HG03097 (cell line): ENCODE results near the gene SYNPO.

ENCODE experiments used
- ATAC-seq: cut with Tn5 transposase; IDR thresholded peaks from one replicate; pipeline ENCODE4 v1.9.1; 2021; ENCODE audit not compliant: unreplicated experiment, low FRiP score

Gene SYNPO

DNA sequence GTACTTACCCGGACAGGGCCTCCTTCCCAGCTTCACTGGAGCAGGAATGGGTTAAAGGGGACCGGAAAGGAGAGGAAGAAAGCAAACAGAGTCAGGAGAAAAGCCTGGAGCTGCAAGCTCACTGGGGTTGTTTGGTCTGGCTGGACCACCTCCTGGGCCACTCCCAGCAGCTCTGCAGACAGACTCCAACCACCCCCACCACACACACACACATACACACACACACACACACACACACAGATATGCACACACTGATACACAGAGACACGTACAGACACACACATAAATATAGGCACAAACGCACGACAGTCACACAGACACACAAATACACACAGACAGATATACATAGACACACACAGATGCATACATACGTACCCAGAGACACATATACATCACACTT lies 34.9 kb upstream of the SYNPO start:
- no peak for ATAC-seq

DNA sequence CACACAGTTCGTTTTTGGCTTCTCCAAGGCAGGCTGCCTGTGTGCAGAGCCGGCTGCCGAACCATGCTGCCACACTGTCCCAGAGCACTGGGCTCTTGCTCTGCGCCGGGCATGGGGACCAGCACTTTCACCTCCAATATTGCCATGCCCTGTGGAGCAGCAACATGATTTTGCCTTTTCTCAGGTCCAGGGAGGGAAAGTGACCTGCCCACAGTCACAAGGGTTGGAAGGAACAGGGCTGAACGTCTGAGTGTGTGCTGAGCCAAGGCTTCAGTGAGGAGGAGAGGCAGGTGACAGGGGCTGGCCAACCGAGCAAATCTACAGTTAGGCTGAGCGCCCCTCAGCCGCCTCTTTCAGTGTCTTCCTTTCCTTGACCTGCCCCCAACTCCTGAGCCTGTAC lies 34.0 kb upstream of the SYNPO start:
- no peak for ATAC-seq

DNA sequence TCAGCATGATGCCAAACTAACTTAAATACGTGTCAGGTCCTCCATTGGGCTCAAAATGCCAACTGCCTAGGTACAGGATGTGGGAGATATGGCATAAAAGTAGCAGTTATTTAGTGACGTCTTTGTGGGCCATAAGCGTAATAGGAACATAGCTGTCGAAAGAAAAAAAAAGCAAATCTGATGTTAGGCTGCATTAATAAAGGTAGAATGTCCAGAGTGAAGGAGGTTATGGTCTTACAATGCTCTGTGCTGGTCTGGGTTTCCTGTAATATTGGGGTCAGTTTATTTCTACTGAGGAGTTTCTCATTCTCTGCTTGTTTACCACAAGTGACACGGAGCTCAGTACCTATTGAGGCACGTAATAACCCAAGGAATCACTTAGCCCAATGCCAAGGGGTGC lies 33.4 kb upstream of the SYNPO start:
- ATAC-seq: no peak

DNA sequence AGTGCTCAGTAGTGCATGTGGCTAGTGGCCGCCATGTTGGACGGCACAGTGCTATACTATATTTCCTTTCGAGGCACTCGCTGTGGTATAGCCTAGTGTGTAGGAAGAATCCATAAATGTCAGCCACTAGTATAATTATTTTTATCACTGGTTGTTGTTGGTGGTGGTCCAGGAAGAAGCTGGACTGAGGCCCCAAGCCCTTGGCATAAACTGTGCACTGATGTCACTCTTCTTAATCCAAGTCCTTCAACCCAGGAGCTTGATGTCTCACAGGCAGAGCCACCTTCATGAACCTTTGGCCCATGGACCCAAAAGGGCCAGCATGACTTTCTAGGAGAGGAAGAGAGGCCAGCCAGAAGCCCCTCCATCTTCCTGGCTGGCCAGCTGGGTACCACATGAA lies 32.5 kb upstream of the SYNPO start:
- ATAC-seq: no peak

DNA sequence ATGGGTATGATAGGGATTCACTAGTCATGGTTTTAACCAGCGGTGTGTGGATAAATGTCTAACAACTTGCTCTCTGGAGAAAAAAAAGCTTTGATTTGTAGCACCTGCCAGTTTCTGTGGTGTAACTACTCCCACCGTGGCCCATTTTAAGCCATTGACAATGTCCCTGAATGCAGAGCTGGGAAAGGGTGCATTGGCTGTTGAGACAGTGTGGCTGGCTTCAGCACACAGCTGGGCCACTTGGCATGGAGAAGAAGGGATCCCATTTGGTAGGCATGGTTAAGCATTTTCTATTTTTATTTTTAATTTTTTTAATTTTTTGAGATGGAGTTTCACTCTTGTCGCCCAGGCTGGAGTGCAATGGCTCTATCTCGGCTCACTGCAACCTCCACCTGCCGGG lies 31.5 kb upstream of the SYNPO start:
- ATAC-seq: no peak

DNA sequence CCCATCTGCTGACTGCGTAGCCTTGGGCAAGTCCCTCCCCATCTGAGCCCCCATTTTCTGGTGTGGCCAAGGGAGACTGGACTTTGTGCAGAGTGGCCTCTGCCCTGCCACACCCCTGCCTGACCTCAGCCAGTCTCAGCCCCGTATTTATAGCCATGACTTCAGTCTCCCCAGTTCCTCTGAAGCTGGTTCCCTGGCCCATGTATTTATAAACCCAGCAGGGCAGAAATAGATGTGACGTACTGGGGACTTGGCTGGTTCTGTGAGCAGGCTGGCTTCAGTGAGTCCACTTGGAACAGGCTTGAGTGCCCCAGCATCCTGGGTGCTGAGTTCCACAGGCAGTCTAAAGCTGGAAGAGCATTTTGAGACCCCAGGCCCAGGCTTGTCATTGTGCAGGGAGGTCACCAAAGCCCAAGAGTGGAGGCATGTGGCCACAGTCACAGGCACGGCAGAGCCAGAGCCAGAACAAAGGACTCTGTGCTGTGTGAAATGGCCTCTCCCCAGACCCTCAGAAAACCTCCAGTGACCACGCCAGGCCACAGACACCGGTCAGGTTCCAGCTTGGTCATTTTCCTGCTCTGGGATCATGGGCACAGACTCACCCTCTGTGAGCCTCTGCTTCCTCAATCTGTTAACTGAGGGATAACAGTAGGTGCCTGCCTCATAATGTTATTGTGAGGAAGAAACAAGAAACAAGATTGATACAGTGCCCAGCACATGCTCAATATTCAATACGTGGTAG lies 30.4 kb upstream of the SYNPO start:
- ATAC-seq: no peak

DNA sequence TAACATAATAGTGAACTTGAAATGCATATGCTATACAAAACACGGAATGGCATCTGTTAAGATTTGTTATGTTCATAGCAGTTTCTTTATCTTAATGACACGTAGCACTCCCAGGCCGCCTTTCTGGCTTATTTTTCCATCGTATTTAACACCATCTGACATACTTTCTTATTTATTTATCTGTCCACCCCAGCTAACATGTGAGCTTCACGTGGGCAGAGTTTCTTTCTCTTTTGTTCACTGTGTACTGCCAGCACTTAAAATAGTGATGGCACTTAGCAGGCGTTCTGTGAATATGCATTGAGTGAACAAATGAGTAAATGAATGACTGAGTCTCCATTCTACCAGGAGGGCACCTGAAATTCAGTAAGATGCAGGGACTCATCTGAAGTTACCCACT lies 29.4 kb upstream of the SYNPO start:
- no peak for ATAC-seq

DNA sequence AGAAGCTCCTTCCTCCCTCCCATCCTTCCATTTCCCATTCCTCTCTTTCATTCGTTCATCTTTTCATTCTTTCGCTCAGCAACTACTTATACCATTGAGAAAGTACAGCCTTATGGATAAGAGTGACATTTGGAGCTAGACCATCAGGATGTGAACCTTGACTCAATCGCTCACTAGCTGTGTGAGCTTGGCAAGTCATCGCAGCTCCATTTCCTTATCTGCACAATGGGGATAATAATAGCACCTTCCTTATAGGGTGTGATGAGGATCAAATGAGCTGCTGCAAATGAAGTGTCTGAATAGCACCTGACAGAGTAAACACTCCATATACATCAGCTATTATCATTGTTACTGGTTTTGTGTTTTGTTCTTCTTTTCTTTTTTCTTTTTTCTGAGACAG lies 28.1 kb upstream of the SYNPO start:
- ATAC-seq: no peak

DNA sequence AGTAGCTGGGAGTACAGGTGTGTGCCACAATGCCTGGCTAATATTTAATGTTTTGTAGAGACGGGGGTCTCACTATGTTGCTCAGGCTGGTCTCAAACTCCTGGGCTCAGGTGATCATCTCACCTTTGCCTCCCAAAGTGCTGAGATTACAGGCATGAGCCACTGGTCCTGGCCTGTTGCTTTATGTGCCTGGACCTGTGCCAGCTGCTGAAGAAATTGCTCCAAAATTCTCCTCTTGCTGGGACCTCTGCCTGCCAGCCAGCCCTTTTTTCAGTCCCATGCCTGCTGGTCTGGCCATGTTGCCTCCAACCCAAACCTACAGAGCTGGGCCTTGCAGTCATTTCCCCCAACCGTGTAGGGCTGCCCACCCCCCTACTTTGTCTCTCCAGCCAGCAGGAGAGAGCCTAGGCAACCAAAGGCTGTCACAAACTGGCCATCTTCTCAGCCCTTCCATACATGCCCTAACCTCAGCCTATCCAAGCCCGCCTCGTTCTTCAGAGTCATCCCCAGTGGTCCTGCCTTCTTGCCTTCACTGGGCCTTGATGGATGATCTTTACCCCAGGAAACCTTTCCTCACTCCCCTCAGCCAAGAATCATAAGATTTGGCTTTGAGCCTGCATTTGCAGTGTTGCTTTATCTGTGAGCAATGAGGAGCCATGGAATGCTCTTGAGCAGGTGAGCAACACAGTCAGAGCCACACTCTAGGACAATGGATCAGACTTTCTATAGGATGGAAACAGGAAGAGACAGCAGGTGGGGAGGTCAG lies 27.4 kb upstream of the SYNPO start:
- no peak for ATAC-seq

DNA sequence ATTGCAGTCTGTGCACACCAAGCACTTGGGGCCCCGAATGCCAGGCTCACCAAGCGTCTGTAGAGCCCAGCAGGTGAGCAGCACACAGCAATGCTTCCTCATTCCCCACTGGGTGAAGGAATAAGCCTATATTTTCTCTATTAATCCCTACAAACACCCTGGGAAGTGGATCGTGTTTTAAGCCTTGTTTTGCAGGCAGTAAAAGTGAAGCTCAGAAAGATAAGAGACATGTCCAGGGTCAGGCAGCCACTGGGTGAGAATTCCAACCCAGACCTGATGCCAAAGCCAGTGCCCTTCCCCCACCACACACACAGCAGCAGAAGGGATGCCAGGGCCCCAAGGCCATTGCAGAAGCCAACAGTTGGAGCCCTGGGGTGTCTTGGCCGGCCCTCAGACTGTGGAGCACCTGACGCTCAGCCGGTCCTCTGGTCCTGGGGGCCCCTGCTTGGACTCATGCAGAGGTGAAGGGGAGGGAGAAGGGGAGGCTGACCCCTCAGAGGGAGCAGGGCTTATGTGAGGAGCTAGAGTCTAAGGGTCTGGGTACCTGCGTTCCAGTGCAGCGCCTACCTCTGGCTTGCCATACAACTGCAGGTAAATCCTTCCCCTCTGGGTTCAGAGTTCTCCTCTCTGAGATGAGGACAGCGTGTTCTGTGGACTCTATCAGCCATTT lies 26.3 kb upstream of the SYNPO start:
- no peak for ATAC-seq

DNA sequence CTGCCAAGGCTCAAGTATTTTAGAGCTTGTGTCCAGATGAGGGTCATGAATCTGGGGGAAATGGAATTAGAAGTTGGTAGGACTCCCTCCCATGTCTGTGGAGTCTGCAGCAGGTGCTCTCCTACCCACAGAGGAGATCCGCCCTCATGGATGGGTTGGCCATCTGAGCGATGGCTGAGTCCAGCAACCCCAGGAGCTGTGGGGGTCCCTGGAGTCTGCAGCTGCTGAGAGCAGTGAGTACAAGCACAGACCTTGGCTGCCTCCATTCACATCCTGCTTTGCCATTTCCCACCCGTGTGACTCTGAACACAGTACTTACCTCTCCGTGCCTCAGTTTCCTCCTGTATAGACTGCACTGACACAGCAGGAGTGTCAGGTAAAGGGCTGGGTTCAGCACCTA lies 25.8 kb upstream of the SYNPO start:
- ATAC-seq: no peak

DNA sequence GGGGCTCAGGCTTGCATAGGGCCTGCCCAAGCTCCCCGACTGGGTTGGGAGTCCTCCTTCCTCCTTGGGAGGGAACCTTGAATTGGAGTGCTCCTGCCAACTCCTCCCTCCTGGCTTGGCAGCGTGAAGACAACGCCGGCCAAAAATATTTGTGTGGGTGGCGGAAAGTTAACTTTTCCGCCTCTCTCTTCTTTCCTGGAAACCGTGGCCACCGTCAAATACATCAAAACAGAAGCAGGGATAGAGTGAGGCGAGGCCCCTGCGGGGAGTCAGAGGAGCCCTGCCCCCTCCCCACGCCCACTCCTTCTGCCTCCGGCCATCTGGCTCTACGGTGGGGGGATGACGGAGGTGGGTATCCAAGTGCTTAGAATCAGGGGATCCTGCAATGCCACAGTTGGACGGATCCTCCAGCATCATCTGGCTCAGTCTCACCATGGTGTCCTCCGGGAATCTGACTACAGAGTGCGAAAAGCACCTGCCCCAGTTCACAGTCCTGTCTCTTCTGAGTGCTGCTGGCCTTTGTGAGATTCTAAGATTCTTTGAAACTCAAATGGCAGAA lies 25.2 kb upstream of the SYNPO start:
- no peak for ATAC-seq

DNA sequence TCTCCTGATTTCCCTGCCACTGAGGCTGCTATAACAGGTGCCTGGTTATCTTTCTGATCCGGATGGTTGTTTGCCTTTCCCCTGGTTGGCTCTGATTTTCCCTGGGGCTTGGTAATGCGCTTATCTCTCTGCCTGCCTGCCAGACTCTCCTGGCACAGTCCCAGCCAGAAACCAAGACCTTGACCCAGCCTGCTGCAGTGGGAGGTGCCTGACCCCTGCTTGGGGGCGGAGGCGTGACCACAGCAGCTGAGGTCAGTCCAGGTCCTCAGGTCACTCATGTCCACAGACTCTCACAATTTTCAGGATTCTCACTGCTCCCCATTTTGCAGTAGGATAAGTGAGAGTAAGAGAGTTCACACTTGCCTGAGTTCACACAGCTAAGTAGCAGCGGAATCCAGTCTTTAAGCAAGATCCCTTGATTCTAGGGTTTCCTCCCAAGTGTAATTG lies 24.4 kb upstream of the SYNPO start:
- no peak for ATAC-seq

DNA sequence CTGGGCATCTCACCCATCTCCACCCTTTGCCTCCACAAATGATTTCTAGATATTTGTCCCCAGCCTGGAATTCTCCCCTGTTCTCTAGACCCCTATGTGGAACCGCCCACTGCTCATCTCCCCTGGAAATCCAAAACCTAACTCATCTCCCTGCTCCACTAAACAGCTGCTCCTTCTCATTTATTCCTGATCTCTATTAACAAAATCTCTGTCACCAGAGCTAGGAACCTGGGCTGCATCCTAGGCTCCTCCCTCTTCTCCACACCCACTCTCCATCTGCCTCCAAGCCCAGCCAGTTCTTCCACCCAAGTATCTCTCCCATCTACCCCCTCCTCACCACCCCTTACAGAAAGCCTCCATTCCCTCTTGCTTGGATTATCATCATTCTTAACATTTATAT lies 24.0 kb upstream of the SYNPO start:
- no peak for ATAC-seq

DNA sequence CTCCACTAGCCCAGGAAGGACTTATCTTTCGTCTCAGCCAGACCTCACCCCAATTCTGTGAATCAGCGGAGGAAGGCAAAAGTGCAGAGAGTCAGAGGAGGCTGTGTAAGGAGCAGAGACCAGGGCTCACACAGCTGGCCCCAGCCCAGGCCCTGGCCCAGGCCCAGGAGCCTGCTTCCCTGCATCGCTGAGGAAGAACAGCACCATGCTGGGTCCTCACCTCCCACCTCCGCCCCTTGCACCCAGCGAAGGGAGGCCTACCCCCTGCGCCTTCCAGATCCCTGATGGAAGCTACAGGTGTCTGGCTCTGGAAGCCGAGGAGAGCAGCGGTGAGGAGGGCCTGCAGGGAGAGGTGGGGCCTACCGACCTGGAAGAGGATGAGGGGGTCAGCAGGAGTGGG lies 22.3 kb upstream of the SYNPO start:
- no peak for ATAC-seq

DNA sequence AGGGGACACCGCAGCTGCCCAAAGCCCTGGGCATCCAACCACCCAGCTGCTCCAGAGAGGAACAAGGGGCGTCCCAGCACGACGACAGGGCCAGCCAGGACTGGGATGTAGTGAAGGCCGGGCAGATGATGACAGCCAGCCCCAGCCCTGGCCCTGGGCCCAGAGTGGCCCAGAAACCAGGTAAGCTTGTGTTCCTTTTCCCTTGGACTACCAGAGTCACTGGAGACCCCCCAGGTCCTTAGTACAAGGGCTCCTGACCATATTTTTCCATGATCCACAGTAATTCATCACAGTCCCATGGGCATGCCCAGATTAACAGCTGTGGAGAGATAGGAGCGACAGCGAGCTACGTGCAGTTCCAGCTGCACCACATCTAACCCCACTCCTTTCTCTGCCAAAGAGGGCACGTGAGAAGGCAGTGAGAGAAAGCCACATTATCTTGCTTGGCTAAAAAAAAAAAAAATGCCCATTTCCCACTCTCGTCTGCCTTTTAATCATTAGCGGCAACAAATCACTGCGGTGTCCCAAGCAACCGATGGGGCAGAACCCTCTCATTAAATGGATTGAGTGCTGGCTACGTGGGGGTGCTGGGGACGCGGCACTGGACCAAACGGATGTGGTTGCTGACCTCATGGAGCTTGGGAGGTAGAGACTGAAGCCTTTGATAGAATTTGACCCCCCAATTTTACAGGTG lies 21.7 kb upstream of the SYNPO start:
- no peak for ATAC-seq

DNA sequence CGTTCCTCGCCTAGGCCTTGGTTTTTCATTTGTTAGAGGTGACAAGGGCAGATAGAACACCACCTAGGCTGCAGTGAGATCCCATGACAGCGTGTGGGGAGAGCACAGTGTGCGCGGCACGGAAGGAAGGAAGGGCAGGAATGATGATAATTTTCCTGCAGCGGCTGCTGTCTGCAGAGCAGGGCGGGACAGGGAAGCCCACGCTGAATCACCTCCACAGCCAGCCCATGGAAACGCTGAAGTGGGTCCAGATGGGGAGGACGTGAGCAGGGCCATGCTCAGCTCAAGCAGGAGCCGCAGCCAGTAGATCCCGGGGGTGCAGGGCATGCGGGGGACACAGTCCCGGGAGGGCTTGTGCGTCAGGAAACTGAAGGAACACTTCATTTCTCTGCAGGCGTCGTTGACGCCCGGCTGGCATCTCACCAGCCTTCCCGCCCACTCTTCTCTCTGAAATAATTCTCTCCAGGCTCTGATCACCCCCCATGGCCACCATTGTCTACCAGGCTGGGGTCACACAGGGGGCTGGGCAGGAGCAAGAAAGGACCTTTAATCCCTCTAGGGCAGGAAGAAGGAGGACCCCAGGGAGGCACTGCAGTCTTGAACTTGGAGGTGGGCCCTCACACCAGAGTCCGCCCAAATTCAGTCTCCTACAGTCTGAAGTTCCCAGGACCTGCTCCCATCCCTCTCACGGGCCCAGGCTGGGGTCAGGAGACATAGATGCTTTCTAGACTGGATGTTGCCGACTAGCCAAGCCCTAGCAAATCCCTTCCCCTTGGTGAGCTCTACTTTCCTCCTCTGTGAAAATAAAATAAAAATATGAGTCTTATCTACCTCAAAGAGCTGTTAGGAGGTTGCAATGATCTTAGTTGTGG lies 20.9 kb upstream of the SYNPO start:
- ATAC-seq: no peak

DNA sequence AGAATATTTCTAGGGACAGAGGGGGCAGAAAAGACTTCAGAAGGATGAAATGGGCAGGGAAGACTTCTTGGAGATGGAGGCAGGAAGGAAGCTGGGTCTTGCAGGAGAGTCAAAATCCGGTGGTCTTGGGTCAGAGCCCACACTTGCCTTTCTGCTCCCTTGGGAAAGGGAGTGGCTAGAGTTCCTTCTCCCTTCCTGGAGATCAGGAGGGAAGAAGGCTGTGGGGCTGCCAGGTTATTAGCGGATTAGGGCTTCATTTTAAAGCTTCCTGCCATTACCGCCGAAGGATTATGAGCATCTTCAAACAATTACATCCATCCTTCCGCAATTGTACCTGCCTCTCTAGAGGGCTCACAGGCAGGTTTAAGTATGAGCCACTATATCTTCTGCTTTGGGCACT lies 19.2 kb upstream of the SYNPO start:
- no peak for ATAC-seq

DNA sequence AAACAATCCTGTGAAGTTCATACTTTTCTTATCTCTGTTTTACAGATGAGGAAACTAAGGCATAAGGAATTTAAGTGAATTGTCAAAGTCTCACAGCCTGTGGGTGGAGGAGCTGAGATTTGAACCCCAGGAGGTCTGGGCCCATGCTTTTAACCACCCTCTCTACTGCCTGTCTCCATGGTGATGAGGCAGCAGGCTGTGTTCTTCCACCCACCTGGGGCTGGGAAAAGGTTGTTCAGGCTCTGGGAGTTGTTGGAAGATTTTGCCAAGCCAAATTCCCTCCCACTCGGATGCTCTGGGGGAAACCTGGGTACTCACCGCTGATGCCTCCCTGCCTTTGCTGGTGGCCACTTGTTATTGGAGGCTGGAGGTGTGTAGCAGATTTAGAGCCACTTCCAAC lies 18.3 kb upstream of the SYNPO start:
- ATAC-seq: no peak
